PC-3 (cell line): ENCODE measurements around the gene LSM3.

Experiments used
- EZH2 ChIP-seq: fragments of 300-600 bp; sonication (generic); IDR thresholded peaks from one replicate; pipeline ENCODE4 v1.6.1; 2017; ENCODE audit warnings: antibody characterized with exemption, mild to moderate bottlenecking, low read length; ENCODE audit not compliant: unreplicated experiment
- EZH2phosphoT487 ChIP-seq: fragments of 300-600 bp; sonication (generic); IDR thresholded peaks from 2 replicates; pipeline ENCODE4 v1.6.1; 2018; ENCODE audit warnings: mild to moderate bottlenecking, antibody characterized with exemption, low read length, borderline replicate concordance
- TF ChIP-seq, protein P1 (sequence below): fragments of 300-600 bp; sonication (generic); conservative IDR thresholded peaks from 2 replicates; pipeline ENCODE4 v1.5.1; 2017; ENCODE audit warnings: antibody characterized with exemption, low read depth, mild to moderate bottlenecking, low read length

DNA sequence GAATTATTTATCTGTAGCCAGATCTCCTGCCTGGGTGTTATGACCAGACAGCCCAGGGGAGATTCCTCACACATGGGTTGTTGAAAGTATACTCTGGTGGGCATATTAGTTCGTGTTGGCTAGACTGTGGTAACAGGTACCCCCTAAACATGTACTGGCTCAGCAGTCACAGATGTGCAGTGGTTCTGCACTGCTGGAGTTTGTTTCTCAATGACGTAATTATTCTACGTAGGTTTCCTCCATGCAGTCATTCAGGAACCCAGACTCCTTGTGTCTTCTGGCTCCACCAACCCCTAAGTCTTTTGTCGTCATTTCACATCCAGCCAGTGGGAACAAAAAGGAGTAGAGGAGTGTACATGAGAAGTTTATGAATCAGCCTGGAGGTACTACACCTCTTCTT is 16.2 kb downstream of the LSM3 start:
- TF ChIP-seq, protein P1, sequence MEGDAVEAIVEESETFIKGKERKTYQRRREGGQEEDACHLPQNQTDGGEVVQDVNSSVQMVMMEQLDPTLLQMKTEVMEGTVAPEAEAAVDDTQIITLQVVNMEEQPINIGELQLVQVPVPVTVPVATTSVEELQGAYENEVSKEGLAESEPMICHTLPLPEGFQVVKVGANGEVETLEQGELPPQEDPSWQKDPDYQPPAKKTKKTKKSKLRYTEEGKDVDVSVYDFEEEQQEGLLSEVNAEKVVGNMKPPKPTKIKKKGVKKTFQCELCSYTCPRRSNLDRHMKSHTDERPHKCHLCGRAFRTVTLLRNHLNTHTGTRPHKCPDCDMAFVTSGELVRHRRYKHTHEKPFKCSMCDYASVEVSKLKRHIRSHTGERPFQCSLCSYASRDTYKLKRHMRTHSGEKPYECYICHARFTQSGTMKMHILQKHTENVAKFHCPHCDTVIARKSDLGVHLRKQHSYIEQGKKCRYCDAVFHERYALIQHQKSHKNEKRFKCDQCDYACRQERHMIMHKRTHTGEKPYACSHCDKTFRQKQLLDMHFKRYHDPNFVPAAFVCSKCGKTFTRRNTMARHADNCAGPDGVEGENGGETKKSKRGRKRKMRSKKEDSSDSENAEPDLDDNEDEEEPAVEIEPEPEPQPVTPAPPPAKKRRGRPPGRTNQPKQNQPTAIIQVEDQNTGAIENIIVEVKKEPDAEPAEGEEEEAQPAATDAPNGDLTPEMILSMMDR, result no peak
- TF ChIP-seq EZH2 (no peak), EZH2phosphoT487 (no peak)
